ENCODE measurements around the gene UCP3.

UCP3 gene

GRCh38 chr11:74008373-74009229 lies at the start of gene UCP3:
Gene UCP3 (minus strand): TSS chr11:74009085. CDS start chr11:74007042, 2,043 bp downstream.
- FAIRE-seq: no peak

- FAIRE-seq: no peak
Observed at GRCh38 chr11:74057249-74058151, 48.6 kb upstream of the UCP3 start.

- FAIRE-seq: no peak
Observed at GRCh38 chr11:74055938-74056337, 47.1 kb upstream of the UCP3 start.

GRCh38 chr11:74050465-74050864 lies 41.6 kb upstream of the UCP3 start:
- no peak for FAIRE-seq

GRCh38 chr11:74048993-74049392 lies 40.1 kb upstream of the UCP3 start:
- no peak for FAIRE-seq

- FAIRE-seq: no peak
Observed at GRCh38 chr11:74044538-74044937, 35.7 kb upstream of the UCP3 start.

GRCh38 chr11:74043450-74043849 lies 34.6 kb upstream of the UCP3 start:
- FAIRE-seq: no peak

- no peak for FAIRE-seq
Observed at GRCh38 chr11:74037309-74037708, 28.4 kb upstream of the UCP3 start.

GRCh38 chr11:74035264-74035663 lies 26.4 kb upstream of the UCP3 start:
- no peak for FAIRE-seq

GRCh38 chr11:74033046-74033445 lies 24.2 kb upstream of the UCP3 start:
- no peak for FAIRE-seq

- FAIRE-seq: no peak
Observed at GRCh38 chr11:74030723-74031676, 22.1 kb upstream of the UCP3 start.

GRCh38 chr11:74025467-74026166 lies 16.7 kb upstream of the UCP3 start:
- no peak for FAIRE-seq

- no peak for FAIRE-seq
Observed at GRCh38 chr11:74024261-74025029, 15.6 kb upstream of the UCP3 start.

- FAIRE-seq: no peak
Observed at GRCh38 chr11:74023276-74023675, 14.4 kb upstream of the UCP3 start.

- FAIRE-seq: no peak
Observed at GRCh38 chr11:74022546-74022945, 13.7 kb upstream of the UCP3 start.

GRCh38 chr11:74021998-74022397 lies 13.1 kb upstream of the UCP3 start:
- FAIRE-seq: no peak

GRCh38 chr11:74020539-74020938 lies 11.7 kb upstream of the UCP3 start:
- no peak for FAIRE-seq

- FAIRE-seq: no peak
Observed at GRCh38 chr11:74019860-74020259, 11.0 kb upstream of the UCP3 start.

- FAIRE-seq: no peak
Observed at GRCh38 chr11:74019104-74019738, 10.3 kb upstream of the UCP3 start.

- FAIRE-seq: no peak
Observed at GRCh38 chr11:74018331-74019005, 9.6 kb upstream of the UCP3 start.
